Body of pancreas (tissue), 4 donors: ENCODE results near the gene IL4.

ENCODE experiments used
- POLR2A ChIP-seq, 3 donors: fragments of 450-650 bp; IDR thresholded peaks; one replicate each; pipeline ENCODE4 v1.6.1; 2016; ENCODE audit warnings: antibody characterized with exemption in 3 of 3, mild to moderate bottlenecking in 2 of 3
- TF ChIP-seq, protein P1 (sequence below), 7 experiments: fragments of 450-650 bp in 4 of 7; fragments of 200-600 bp in 3 of 7; sonication (generic) in 3 of 7; IDR thresholded peaks; one replicate each; pipeline ENCODE4 v1.5.1; 2016 to 2019; ENCODE audit warnings: antibody characterized with exemption in 7 of 7

DNA sequence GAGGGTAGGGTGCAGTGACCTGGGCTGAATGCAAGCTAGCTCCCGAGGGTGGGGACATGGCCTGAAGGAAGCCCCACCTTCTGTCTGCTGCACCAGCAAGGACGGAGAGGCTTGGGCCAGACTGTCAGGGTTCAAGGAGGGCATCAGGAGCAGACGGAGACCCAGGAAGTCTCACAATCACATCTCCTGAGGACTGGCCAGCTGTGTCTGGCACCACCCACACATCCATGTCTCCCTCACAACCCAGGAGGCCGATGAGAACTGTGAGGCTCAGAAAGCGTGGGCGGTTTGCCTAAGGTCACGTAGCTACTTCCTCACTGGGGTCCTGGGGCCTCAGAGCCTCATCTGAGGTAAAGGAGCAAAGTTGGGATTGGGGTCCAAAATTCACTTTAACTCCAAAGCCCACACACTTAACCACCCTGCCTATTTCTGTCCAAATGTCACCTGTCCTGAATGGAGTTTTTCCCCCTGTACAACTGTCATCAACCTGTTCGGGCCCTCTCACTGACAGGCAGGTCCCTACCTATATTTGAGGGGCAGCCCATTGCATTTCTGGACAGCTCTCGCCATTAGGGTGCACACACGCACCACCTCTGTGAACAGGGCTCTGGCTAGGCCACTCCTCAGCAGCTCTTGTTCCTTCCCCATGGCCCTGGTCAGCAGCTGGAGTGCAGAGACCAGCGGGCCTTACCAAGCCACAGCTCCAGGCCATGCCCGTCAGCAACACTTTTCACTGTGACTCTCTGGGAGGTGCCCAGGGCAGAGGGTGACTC lies 12.4 kb upstream of the IL4 start:
- TF ChIP-seq POLR2A (IDR thresholded peaks at IDR 0.05): no peak
- TF ChIP-seq, protein P1, sequence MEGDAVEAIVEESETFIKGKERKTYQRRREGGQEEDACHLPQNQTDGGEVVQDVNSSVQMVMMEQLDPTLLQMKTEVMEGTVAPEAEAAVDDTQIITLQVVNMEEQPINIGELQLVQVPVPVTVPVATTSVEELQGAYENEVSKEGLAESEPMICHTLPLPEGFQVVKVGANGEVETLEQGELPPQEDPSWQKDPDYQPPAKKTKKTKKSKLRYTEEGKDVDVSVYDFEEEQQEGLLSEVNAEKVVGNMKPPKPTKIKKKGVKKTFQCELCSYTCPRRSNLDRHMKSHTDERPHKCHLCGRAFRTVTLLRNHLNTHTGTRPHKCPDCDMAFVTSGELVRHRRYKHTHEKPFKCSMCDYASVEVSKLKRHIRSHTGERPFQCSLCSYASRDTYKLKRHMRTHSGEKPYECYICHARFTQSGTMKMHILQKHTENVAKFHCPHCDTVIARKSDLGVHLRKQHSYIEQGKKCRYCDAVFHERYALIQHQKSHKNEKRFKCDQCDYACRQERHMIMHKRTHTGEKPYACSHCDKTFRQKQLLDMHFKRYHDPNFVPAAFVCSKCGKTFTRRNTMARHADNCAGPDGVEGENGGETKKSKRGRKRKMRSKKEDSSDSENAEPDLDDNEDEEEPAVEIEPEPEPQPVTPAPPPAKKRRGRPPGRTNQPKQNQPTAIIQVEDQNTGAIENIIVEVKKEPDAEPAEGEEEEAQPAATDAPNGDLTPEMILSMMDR (IDR thresholded peaks at IDR 0.05): no peak
